Activated T-cell treated with anti-CD3 and anti-CD28 coated beads for 4 hours (primary cell): ENCODE results near the gene AHNAK.

Experiments used
- DNase-seq: peaks from one replicate; pipeline ENCODE4 v3.0.0-alpha.2; 2020

The AHNAK gene

GRCh38 chr11:62492586-62492985, 54.0 kb downstream of the AHNAK start:
- no peak for DNase-seq

GRCh38 chr11:62491571-62492329, 54.9 kb downstream of the AHNAK start:
- no peak for DNase-seq

- no peak for DNase-seq
Measured at GRCh38 chr11:62489204-62489603, 57.4 kb downstream of the AHNAK start.

GRCh38 chr11:62487738-62488551, 58.7 kb downstream of the AHNAK start:
- no peak for DNase-seq

GRCh38 chr11:62487136-62487535, 59.5 kb downstream of the AHNAK start:
- DNase-seq, result no peak

- no peak for DNase-seq
Measured at GRCh38 chr11:62484352-62484751, 62.3 kb downstream of the AHNAK start.

GRCh38 chr11:62482753-62483152, 63.9 kb downstream of the AHNAK start:
- DNase-seq, result no peak

GRCh38 chr11:62479631-62480201, 66.9 kb downstream of the AHNAK start:
- no peak for DNase-seq

GRCh38 chr11:62477927-62478326, 68.7 kb downstream of the AHNAK start:
- no peak for DNase-seq

- DNase-seq, result no peak
Measured at GRCh38 chr11:62472063-62472884, 74.3 kb downstream of the AHNAK start.

- DNase-seq, result no peak
Measured at GRCh38 chr11:62471603-62472002, 75.0 kb downstream of the AHNAK start.

GRCh38 chr11:62468577-62468976, 78.0 kb downstream of the AHNAK start:
- DNase-seq, result no peak

GRCh38 chr11:62466444-62466843, 80.2 kb downstream of the AHNAK start:
- DNase-seq, result no peak

- DNase-seq, result no peak
Measured at GRCh38 chr11:62464655-62465054, 82.0 kb downstream of the AHNAK start.

- DNase-seq, result no peak
Measured at GRCh38 chr11:62463121-62463542, 83.5 kb downstream of the AHNAK start.

- DNase-seq, result no peak
Measured at GRCh38 chr11:62462508-62462892, 84.1 kb downstream of the AHNAK start.

GRCh38 chr11:62461740-62462507, 84.7 kb downstream of the AHNAK start:
- no peak for DNase-seq

GRCh38 chr11:62459080-62459479, 87.5 kb downstream of the AHNAK start:
- no peak for DNase-seq

GRCh38 chr11:62458212-62459002, 88.2 kb downstream of the AHNAK start:
- no peak for DNase-seq

- DNase-seq, result no peak
Measured at GRCh38 chr11:62457478-62457877, 89.1 kb downstream of the AHNAK start.

GRCh38 chr11:62456630-62457029, 90.0 kb downstream of the AHNAK start:
- DNase-seq, result no peak
